Transverse colon (tissue), 3 donors: Measurements from ENCODE around the gene PYGB.

Experiments
- CTCF ChIP-seq, 5 experiments: fragments of 200-600 bp in 3 of 5; fragments of 450-650 bp in 2 of 5; sonication (generic) in 3 of 5; IDR thresholded peaks; 1 replicate in 2 of 5; 2 replicates in 3 of 5; pipeline ENCODE4 v1.5.1; 2016 to 2017; ENCODE audit warnings: antibody characterized with exemption in 5 of 5, inconsistent platforms in 3 of 5, mild to moderate bottlenecking in 2 of 5, moderate library complexity in 1 of 5
- EP300 ChIP-seq: sonication (generic); formaldehyde crosslinking; IDR thresholded peaks from one replicate; pipeline ENCODE4 v1.6.1; 2017; ENCODE audit warnings: antibody characterized with exemption, low read depth

- TF ChIP-seq CTCF (IDR thresholded peaks at IDR 0.05) (no peak), EP300 (no peak)
Measured at GRCh38 chr20:25269057-25269832, 21.4 kb downstream of the PYGB start.
